SK-N-SH (cell line): Measurements from ENCODE around the gene TM9SF4. TPM values are rescaled to one million over a fixed set of nuclear protein-coding genes. Genes with fewer than 3 reads are reported as not detected.

ENCODE experiments used
- CTCF ChIA-PET: fragments of 300-600, 350-600 bp; formaldehyde crosslinking; extraction: SDS; loops from one replicate; lab custom pipeline; 2021; lab: Yijun Ruan, JAX
- POLR2A ChIA-PET: fragments of 350-600 bp; sonication (Branson Sonifier 250); formaldehyde crosslinking; extraction: SDS; loops from one replicate; lab custom pipeline; 2020; ENCODE audit warnings: antibody characterized with exemption, inconsistent platforms; lab: Yijun Ruan, JAX
- DNase-seq: peaks from one replicate; pipeline ENCODE4 v3.0.0; 2012
- H2AFZ ChIP-seq: fragments of 200-600 bp; sonication (generic); 2 replicates; pipeline ENCODE4 v1.8.1; 2016; ENCODE audit warnings: antibody characterized with exemption, mild to moderate bottlenecking, low read depth
- H3F3A ChIP-seq: fragments of 200-600 bp; sonication (generic); replicated peaks from 2 replicates; pipeline ENCODE3; 2016; ENCODE audit warnings: antibody characterized with exemption, mild to moderate bottlenecking; ENCODE audit not compliant: insufficient read depth
- H3K27ac ChIP-seq, 2 experiments: fragments of 200-500 bp in 1 of 2; fragments of 200-600 bp in 1 of 2; sonication (Bioruptor generic) in 1 of 2; sonication (generic), shearing (Covaris generic) in 1 of 2; 2 replicates each; pipeline versions ENCODE4 v1.5.1 to v1.6.1; 2014 to 2016; ENCODE audit warnings: low read depth in 2 of 2, inconsistent platforms in 1 of 2, low read length in 1 of 2, mild to moderate bottlenecking in 1 of 2, mixed read lengths in 1 of 2
- H3K27me3 ChIP-seq: fragments of 200-600 bp; sonication (generic), shearing (Covaris generic); 2 replicates; pipeline ENCODE4 v1.6.1; 2016; ENCODE audit warnings: mixed run types; ENCODE audit not compliant: insufficient read depth
- H3K36me3 ChIP-seq, 2 experiments: fragments of 200-500 bp in 1 of 2; fragments of 200-600 bp in 1 of 2; sonication (Bioruptor generic) in 1 of 2; sonication (generic) in 1 of 2; replicated peaks in 1 of 2; 2 replicates each; pipeline versions ENCODE3 to v1.5.1; 2014 to 2016; ENCODE audit warnings: low read length in 1 of 2, mild to moderate bottlenecking in 1 of 2; ENCODE audit not compliant: insufficient read depth in 2 of 2, control insufficient read depth in 1 of 2
- H3K4me1 ChIP-seq, 2 experiments: fragments of 200-500 bp in 1 of 2; fragments of 200-600 bp in 1 of 2; sonication (Bioruptor generic) in 1 of 2; sonication (generic), shearing (Covaris generic) in 1 of 2; 2 replicates each; pipeline versions ENCODE4 v1.5.1 to v1.6.1; 2014 to 2016; ENCODE audit warnings: low read depth in 1 of 2, low read length in 1 of 2, mixed run types in 1 of 2; ENCODE audit not compliant: insufficient read depth in 2 of 2, control insufficient read depth in 1 of 2
- H3K4me2 ChIP-seq: fragments of 200-600 bp; sonication (generic), shearing (Covaris generic); 2 replicates; pipeline ENCODE4 v1.6.1; 2017; ENCODE audit warnings: mixed run types
- H3K4me3 ChIP-seq, 2 experiments: fragments of 200-500 bp in 1 of 2; fragments of 200-600 bp in 1 of 2; sonication (Bioruptor generic) in 1 of 2; sonication (generic), shearing (Covaris generic) in 1 of 2; 2 replicates each; pipeline versions ENCODE4 v1.5.1 to v1.8.1; 2014 to 2016; ENCODE audit warnings: low read depth in 2 of 2, inconsistent platforms in 1 of 2, low read length in 1 of 2, mild to moderate bottlenecking in 1 of 2, mixed read lengths in 1 of 2, moderate library complexity in 1 of 2
- H3K79me2 ChIP-seq: fragments of 200-600 bp; sonication (generic); 2 replicates; pipeline ENCODE4 v1.8.1; 2017; ENCODE audit warnings: mild to moderate bottlenecking; ENCODE audit not compliant: insufficient read depth
- H3K9ac ChIP-seq: fragments of 200-600 bp; sonication (generic); 2 replicates; pipeline ENCODE4 v1.6.1; 2017; ENCODE audit warnings: mixed run types
- H3K9me2 ChIP-seq: fragments of 200-600 bp; sonication (generic); 2 replicates; pipeline ENCODE4 v1.6.1; 2017; ENCODE audit warnings: mixed run types
- H3K9me3 ChIP-seq: fragments of 200-600 bp; sonication (generic); 2 replicates; pipeline ENCODE4 v1.6.1; 2017; ENCODE audit warnings: mixed run types, mild to moderate bottlenecking, moderate library complexity
- H4K20me1 ChIP-seq: fragments of 200-600 bp; sonication (generic); 2 replicates; pipeline ENCODE4 v1.6.1; 2017; ENCODE audit warnings: mild to moderate bottlenecking, mixed run types; ENCODE audit not compliant: insufficient read depth
- EZH2phosphoT487 ChIP-seq: fragments of 200-600 bp; sonication (generic); IDR thresholded peaks from 2 replicates; pipeline ENCODE4 v1.6.1; 2017; ENCODE audit warnings: low read depth, mixed run types, mild to moderate bottlenecking, antibody characterized with exemption, moderate library complexity, borderline replicate concordance
- FOSL2 ChIP-seq: IDR thresholded peaks from 2 replicates; pipeline ENCODE4 v1.4.0; 2012; ENCODE audit warnings: low read depth, mild to moderate bottlenecking, moderate library complexity, borderline replicate concordance
- FOXJ3 ChIP-seq: sonication (generic); formaldehyde crosslinking; IDR thresholded peaks from 2 replicates; pipeline ENCODE4 v1.5.1; 2020; ENCODE audit warnings: mild to moderate bottlenecking, missing genetic modification reagents
- FOXM1 ChIP-seq: IDR thresholded peaks from 2 replicates; pipeline ENCODE4 v1.4.0; 2012; ENCODE audit warnings: low read depth, mild to moderate bottlenecking
- MXI1 ChIP-seq: IDR thresholded peaks from 2 replicates; pipeline ENCODE4 v1.6.1; 2012; ENCODE audit warnings: mild to moderate bottlenecking, low read depth, low read length, improper control_type of control experiment
- NFIC ChIP-seq: IDR thresholded peaks from 2 replicates; pipeline ENCODE4 v1.4.0; 2012; ENCODE audit warnings: borderline replicate concordance
- NRF1 ChIP-seq: IDR thresholded peaks from 2 replicates; pipeline ENCODE4 v1.6.1; 2012; ENCODE audit warnings: low read depth, mild to moderate bottlenecking, low read length
- POLR2AphosphoS5 ChIP-seq: IDR thresholded peaks from 2 replicates; pipeline ENCODE4 v1.6.1; 2012; ENCODE audit warnings: low read depth, low read length
- RCOR1 ChIP-seq: fragments of 150-350 bp; IDR thresholded peaks from 2 replicates; pipeline ENCODE4 v1.6.1; 2017; ENCODE audit warnings: antibody characterized with exemption, low read length
- RFX5 ChIP-seq: IDR thresholded peaks from 2 replicates; pipeline ENCODE4 v1.6.1; 2012; ENCODE audit warnings: mild to moderate bottlenecking, improper control_type of control experiment, low read length
- SIN3A ChIP-seq: IDR thresholded peaks from 2 replicates; pipeline ENCODE4 v1.6.1; 2012; ENCODE audit warnings: low read depth, mild to moderate bottlenecking, low read length, moderate library complexity, borderline replicate concordance
- SMC3 ChIP-seq: IDR thresholded peaks from 2 replicates; pipeline ENCODE4 v1.6.1; 2012; ENCODE audit warnings: low read depth, low read length, improper control_type of control experiment
- TAF1 ChIP-seq: IDR thresholded peaks from 2 replicates; pipeline ENCODE4 v1.6.1; 2012; ENCODE audit warnings: low read depth, mild to moderate bottlenecking, low read length, moderate library complexity, borderline replicate concordance
- TCF12 ChIP-seq: IDR thresholded peaks from 2 replicates; pipeline ENCODE4 v1.4.0; 2012
- TEAD4 ChIP-seq: IDR thresholded peaks from 2 replicates; pipeline ENCODE4 v1.4.0; 2012; ENCODE audit warnings: mild to moderate bottlenecking, borderline replicate concordance; ENCODE audit not compliant: insufficient read depth
- YY1 ChIP-seq: IDR thresholded peaks from 2 replicates; pipeline ENCODE4 v1.4.0; 2012; ENCODE audit warnings: low read depth, mild to moderate bottlenecking
- WGBS: methylation state at CpG from one replicate; pipeline ENCODE4 v1.1.6; 2017; ENCODE audit warnings: low lambda C conversion rate; 5-methylcytosine and 5-hydroxymethylcytosine counted together
- polyA plus RNA-seq, 3 experiments: library from polyadenylated mRNA; depleted of rRNA; stranded (reverse); fragments of >200 nt; gene quantifications; 2 replicates each; pipeline ENCODE4 v1.2.3, GENCODE V29; 2012
- TF ChIP-seq, protein P1 (sequence below): IDR thresholded peaks from 2 replicates; pipeline ENCODE4; 2012
- TF ChIP-seq, protein P2 (sequence below): IDR thresholded peaks from 2 replicates; pipeline ENCODE4 v1.4.0; 2012; ENCODE audit warnings: low read depth, borderline replicate concordance
- TF ChIP-seq, protein P3 (sequence below): IDR thresholded peaks from 2 replicates; pipeline ENCODE4 v1.4.0; 2012; ENCODE audit warnings: low read depth
- TF ChIP-seq, protein P4 (sequence below): fragments of 150-350 bp; IDR thresholded peaks from 2 replicates; pipeline ENCODE4 v1.6.1; 2016; ENCODE audit warnings: mild to moderate bottlenecking, low read depth, low read length

TM9SF4 gene
- polyA plus RNA-seq, 1 of the 3 experiments (the other 2 are of a cell fraction), result 61.0 TPM

DNA sequence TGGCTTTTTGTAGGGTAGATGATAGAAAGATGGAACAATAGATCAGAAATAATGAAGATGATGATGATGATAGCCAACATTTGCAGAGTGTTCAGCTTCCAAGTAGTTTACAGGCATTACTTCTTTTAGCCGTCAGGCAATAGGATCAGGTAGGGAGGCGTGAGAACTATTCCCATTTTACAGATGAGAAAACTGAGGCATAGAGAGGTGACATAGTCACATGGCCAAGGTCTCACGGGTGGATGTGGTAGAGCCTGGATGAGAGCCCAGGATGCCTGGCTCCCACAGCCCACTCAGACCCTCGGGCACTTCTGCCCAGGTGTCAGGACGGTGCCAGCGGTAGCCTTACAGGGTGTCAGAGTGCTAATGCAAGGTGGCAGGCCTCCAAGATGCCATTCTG, 26.0 kb upstream of the TM9SF4 start (continued):
- TF ChIP-seq TAF1, result no peak
- TF ChIP-seq RCOR1, result no peak
- TF ChIP-seq SIN3A, result no peak
- no peak for TF ChIP-seq TCF12
- no peak for TF ChIP-seq RFX5
- no peak for TF ChIP-seq POLR2AphosphoS5
- TF ChIP-seq, protein P1, sequence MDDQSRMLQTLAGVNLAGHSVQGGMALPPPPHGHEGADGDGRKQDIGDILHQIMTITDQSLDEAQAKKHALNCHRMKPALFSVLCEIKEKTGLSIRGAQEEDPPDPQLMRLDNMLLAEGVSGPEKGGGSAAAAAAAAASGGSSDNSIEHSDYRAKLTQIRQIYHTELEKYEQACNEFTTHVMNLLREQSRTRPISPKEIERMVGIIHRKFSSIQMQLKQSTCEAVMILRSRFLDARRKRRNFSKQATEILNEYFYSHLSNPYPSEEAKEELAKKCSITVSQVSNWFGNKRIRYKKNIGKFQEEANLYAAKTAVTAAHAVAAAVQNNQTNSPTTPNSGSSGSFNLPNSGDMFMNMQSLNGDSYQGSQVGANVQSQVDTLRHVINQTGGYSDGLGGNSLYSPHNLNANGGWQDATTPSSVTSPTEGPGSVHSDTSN, result no peak
- no peak for TF ChIP-seq FOXJ3
- TF ChIP-seq MXI1, result no peak

DNA sequence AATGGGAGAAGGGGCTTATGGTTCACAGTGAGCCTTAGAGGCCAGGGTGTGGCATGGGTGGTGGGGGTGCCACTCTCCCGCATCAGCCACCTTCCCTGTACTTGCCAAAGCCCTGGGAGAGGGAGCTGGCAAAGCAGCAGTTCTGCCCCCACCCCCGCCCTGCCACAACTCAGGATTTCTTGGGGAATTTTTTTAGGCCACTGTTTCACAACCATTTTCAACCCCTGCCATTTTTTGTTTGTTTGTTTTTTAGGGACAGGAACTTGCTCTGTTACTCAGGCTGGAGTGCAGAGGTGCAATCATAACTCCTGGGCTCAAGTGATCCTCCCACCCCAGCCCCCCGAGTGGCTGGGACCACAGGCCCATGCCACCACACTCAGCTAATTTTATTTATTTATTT, 22.4 kb upstream of the TM9SF4 start:
- Histone ChIP-seq H4K20me1 (no peaks in the 10 kb centered on the region), H3F3A (no peaks in the 10 kb centered on the region), H3K79me2 (no peaks in the 10 kb centered on the region), H3K9ac (no peak overlapping the region), H3K36me3 (no peaks in the 10 kb centered on the region), H3K27ac (no peak overlapping the region), H3K9me2 (no peaks in the 10 kb centered on the region), H3K4me1 (no peaks in the 10 kb centered on the region; a peak in 1 of 4 replicates), H2AFZ (no peak overlapping the region), H3K27me3 (peaks cover 12% of the 10 kb centered on the region; the same call in 1 of the 2 replicates), H3K4me2 (no peak overlapping the region), H3K4me3 (no peak overlapping the region), H3K9me3 (no peaks in the 10 kb centered on the region)
- WGBS, result 46% methylated on average over 3 of the region's 3 CpGs
- ChIA-PET CTCF (interaction anchor here (0.5 to 1.7 kb wide), 4 partner anchors 15 to 240 kb away, joined by 3 to 6 read pairs (median 4); no protein-coding TSS in a partner anchor), POLR2A (no interaction called here)
- DNase-seq, result no peak
- TF ChIP-seq, protein P2, sequence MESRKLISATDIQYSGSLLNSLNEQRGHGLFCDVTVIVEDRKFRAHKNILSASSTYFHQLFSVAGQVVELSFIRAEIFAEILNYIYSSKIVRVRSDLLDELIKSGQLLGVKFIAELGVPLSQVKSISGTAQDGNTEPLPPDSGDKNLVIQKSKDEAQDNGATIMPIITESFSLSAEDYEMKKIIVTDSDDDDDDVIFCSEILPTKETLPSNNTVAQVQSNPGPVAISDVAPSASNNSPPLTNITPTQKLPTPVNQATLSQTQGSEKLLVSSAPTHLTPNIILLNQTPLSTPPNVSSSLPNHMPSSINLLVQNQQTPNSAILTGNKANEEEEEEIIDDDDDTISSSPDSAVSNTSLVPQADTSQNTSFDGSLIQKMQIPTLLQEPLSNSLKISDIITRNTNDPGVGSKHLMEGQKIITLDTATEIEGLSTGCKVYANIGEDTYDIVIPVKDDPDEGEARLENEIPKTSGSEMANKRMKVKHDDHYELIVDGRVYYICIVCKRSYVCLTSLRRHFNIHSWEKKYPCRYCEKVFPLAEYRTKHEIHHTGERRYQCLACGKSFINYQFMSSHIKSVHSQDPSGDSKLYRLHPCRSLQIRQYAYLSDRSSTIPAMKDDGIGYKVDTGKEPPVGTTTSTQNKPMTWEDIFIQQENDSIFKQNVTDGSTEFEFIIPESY, result no peak
- TF ChIP-seq, protein P3, sequence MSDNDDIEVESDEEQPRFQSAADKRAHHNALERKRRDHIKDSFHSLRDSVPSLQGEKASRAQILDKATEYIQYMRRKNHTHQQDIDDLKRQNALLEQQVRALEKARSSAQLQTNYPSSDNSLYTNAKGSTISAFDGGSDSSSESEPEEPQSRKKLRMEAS, result no peak
- TF ChIP-seq FOXM1 (no peak), RFX5 (no peak), SMC3 (no peak), EZH2phosphoT487 (no peak), NFIC (no peak), FOSL2 (no peak), NRF1 (no peak), YY1 (no peak), TEAD4 (no peak), FOXJ3 (no peak)
- TF ChIP-seq, protein P4, sequence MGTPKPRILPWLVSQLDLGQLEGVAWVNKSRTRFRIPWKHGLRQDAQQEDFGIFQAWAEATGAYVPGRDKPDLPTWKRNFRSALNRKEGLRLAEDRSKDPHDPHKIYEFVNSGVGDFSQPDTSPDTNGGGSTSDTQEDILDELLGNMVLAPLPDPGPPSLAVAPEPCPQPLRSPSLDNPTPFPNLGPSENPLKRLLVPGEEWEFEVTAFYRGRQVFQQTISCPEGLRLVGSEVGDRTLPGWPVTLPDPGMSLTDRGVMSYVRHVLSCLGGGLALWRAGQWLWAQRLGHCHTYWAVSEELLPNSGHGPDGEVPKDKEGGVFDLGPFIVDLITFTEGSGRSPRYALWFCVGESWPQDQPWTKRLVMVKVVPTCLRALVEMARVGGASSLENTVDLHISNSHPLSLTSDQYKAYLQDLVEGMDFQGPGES, result no peak
